ENCODE results near the gene HOXB13. TPM values are rescaled to one million over a fixed set of nuclear protein-coding genes. Genes with fewer than 3 reads are reported as not detected.

The HOXB13 gene
- total and polyA plus RNA-seq, 8 donors, result not detected

GRCh38 chr17:48730240-48730550, 1.6 kb upstream of the HOXB13 start:
- H3K36me3 ChIP-seq, result no peaks in the 10 kb centered on the region
- ATAC-seq, result no peak
- H3K4me1 ChIP-seq, result peaks cover 0 to 6% of the 10 kb centered on the region in 2 donors
- intact Hi-C loops (cut with DNase I), result no loop called here
- no peak overlapping the region for H3K4me3 ChIP-seq
- H3K27ac ChIP-seq, result no peak overlapping the region
- H3K27me3 ChIP-seq, result peaks cover 98 to 100% of the 10 kb centered on the region in 2 donors
- no peak for TF ChIP-seq CTCF (IDR thresholded peaks at IDR 0.05)
- no peaks in the 10 kb centered on the region for H3K9me3 ChIP-seq
- no peak for DNase-seq

DNA sequence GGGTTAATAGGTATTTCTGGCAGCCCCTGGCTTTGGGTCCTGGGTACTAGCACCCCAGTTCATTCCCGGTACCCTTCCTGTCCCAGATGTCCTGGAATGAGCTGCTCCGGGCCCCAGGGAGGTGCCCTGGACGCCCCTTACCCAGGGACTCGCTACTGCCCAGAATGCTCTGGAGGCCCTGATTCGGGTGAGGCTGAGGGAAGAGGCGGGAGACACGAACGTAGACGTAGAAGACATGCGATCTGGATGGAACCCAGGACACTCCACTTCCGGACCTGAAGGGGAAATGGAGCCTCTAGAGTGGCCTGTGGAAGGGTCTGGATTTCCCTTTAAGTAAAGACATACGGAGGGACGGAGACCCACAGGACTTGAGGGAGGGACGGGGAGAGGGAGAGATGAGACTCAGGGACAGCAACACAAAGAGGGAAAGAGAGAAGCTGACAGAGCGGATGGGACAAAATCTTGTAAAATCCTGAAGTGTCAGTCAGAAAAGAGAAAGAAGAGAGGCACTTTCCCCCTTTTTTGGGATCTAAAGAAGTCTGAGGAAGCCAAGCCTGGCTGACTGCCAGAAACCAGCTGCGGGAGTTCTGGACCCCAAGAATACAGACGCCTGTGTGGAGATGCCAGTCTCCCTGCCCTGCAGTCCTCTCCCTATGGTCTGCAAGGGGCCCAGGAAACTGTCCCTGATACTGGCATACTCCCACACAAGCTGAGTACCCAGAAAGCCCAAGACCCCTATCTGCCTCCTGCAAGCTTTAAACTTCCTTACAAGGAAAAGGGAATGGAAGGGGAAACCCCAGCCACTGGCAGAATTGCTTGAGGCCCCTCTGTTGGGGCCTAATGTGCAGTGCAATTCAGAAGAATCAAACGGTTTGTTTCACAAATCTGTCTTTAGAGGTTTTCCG, 1.0 kb upstream of the HOXB13 start:
- DNase-seq (no peak), ATAC-seq (no peak)
- intact Hi-C loops (cut with DNase I), result loop anchor here in 1 of 2 donors (5.0 to 10.0 kb wide), 2 partner anchors 65 to 148 kb away; no protein-coding TSS in a partner anchor

DNA sequence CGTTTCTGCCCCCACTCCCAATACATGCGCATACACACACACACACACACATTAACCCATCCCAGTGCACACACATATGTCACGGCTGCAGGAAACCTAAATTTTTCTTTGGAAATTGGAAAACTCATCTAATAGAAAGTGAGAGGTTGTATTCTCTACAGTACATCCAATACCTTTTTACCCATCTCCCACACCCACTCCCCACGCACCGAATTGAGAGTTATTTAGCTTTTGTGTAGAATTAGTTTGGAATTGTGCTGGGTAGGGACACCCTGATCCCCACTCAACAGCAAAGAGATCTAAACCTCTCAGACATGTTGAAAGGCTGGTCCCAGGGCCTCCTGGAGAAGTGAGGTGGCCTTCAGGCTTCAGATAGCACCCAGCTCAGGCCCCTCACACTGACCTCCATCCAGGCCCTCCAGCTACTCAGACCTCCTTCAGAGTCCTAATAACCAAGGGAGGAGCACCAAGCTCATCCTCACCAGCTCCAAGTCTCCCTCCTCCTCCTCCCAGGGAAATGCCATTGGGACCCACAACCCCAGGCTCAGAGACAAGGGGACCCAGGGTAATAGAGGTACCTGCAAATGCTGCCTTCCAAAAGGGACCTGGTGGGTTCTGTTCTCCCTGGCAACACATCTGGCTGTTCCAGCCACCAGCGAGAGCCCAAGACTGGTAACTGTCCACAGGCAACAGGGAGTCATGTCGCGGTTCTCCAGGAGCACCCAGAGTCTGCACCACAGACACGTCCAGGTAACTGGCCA, 955 bp downstream of the HOXB13 start:
- Histone ChIP-seq H3K27ac (no peak overlapping the region), H3K27me3 (peaks cover 98 to 100% of the 10 kb centered on the region in 2 donors), H3K9me3 (no peaks in the 10 kb centered on the region), H3K4me1 (peaks cover 9 to 28% of the 10 kb centered on the region in 2 donors), H3K4me3 (no peak overlapping the region), H3K36me3 (no peaks in the 10 kb centered on the region)
- no peak for ATAC-seq
- no peak for TF ChIP-seq CTCF (IDR thresholded peaks at IDR 0.05)
- no peak for DNase-seq
- intact Hi-C loops (cut with DNase I), result loop anchor here in 1 of 2 donors (5.0 to 10.0 kb wide), 2 partner anchors 67 to 150 kb away; no protein-coding TSS in a partner anchor

More for the DNA sequence above, 1.0 kb upstream of the HOXB13 start:
- Histone ChIP-seq H3K27ac (no peak overlapping the region), H3K9me3 (no peaks in the 10 kb centered on the region), H3K4me1 (peaks cover 4 to 10% of the 10 kb centered on the region in 2 donors), H3K4me3 (no peak overlapping the region), H3K36me3 (no peaks in the 10 kb centered on the region), H3K27me3 (peaks cover 98 to 100% of the 10 kb centered on the region in 2 donors)
- TF ChIP-seq CTCF (IDR thresholded peaks at IDR 0.05), result no peak

- no peak overlapping the region for H3K27ac ChIP-seq
- H3K36me3 ChIP-seq, result no peaks in the 10 kb centered on the region
- DNase-seq (no peak), ATAC-seq (no peak)
- intact Hi-C loops (cut with DNase I), result loop anchor here in 1 of 2 donors (5.0 to 10.0 kb wide), 2 partner anchors 68 to 150 kb away; no protein-coding TSS in a partner anchor
- H3K4me3 ChIP-seq, result no peak overlapping the region
- no peak for TF ChIP-seq CTCF (IDR thresholded peaks at IDR 0.05)
- peaks cover 9 to 28% of the 10 kb centered on the region in 2 donors for H3K4me1 ChIP-seq
- peaks cover 98 to 100% of the 10 kb centered on the region in 2 donors for H3K27me3 ChIP-seq
- H3K9me3 ChIP-seq, result no peaks in the 10 kb centered on the region
Measured at GRCh38 chr17:48726916-48727286, 1.6 kb downstream of the HOXB13 start.
